Transverse colon (tissue), 4 donors: ENCODE measurements around the gene CACNA1E.

Source experiments
- CTCF ChIP-seq, 5 experiments: fragments of 200-600 bp in 3 of 5; fragments of 450-650 bp in 2 of 5; sonication (generic) in 3 of 5; IDR thresholded peaks; 1 replicate in 2 of 5; 2 replicates in 3 of 5; pipeline ENCODE4 v1.5.1; 2016 to 2017; ENCODE audit warnings: antibody characterized with exemption in 5 of 5, inconsistent platforms in 3 of 5, mild to moderate bottlenecking in 2 of 5, moderate library complexity in 1 of 5
- POLR2A ChIP-seq: fragments of 450-650 bp; IDR thresholded peaks from one replicate; pipeline ENCODE4 v1.6.1; 2016; ENCODE audit warnings: antibody characterized with exemption, mild to moderate bottlenecking, moderate library complexity
- POLR2AphosphoS5 ChIP-seq, 3 donors: sonication (generic); formaldehyde crosslinking; IDR thresholded peaks; one replicate each; pipeline ENCODE4 v1.6.1; 2016; ENCODE audit warnings: antibody characterized with exemption in 3 of 3

- TF ChIP-seq POLR2AphosphoS5 (IDR thresholded peaks at IDR 0.05) (no peak), POLR2A (no peak), CTCF (IDR thresholded peaks at IDR 0.05) (no peak)
Measured at GRCh38 chr1:181813266-181813665, 329.9 kb downstream of the CACNA1E start.
